Fibroblast of pulmonary artery (primary cell): ENCODE measurements around the gene LAMC1.

Experiments used
- DNase-seq: peaks from one replicate; pipeline ENCODE4 v3.0.0-alpha.2; 2010; ENCODE audit warnings: low read depth
- H3K4me3 ChIP-seq: replicated peaks from 2 replicates; pipeline ENCODE4 v1.5.1; 2011; ENCODE audit warnings: low read depth, mild to moderate bottlenecking, control low read depth, low read length, moderate library complexity
- TF ChIP-seq, protein P1 (sequence below): IDR thresholded peaks from 2 replicates; pipeline ENCODE4 v1.5.1; 2011; ENCODE audit warnings: mild to moderate bottlenecking, control low read depth, low read length, inconsistent platforms; ENCODE audit errors: missing control alignments

LAMC1 gene

DNA sequence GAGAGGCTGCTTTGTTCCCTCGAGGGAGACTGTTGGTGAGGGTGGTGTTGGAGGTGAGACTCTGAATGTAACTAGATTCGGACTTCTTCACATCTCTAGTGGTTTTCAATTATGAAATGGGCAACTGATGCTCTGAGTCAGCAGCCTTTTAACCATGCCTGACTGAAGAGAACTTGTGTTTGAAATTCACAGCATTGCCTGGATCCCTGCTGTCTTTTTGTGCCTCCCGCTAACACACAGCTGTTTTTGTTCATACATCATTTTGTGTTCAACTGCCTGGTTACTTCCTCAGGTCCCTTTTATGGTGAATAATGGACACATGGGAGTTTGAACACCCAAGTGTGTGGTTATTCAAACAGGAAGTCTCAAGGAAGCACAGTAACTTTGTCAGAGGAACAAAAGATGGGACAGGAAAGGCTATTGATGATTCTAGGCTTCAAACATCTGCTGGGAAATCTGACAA is 16.8 kb downstream of the LAMC1 start:
- peak; percentile 85 for DNase-seq
- TF ChIP-seq, protein P1, sequence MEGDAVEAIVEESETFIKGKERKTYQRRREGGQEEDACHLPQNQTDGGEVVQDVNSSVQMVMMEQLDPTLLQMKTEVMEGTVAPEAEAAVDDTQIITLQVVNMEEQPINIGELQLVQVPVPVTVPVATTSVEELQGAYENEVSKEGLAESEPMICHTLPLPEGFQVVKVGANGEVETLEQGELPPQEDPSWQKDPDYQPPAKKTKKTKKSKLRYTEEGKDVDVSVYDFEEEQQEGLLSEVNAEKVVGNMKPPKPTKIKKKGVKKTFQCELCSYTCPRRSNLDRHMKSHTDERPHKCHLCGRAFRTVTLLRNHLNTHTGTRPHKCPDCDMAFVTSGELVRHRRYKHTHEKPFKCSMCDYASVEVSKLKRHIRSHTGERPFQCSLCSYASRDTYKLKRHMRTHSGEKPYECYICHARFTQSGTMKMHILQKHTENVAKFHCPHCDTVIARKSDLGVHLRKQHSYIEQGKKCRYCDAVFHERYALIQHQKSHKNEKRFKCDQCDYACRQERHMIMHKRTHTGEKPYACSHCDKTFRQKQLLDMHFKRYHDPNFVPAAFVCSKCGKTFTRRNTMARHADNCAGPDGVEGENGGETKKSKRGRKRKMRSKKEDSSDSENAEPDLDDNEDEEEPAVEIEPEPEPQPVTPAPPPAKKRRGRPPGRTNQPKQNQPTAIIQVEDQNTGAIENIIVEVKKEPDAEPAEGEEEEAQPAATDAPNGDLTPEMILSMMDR, result no peak
- H3K4me3 ChIP-seq, result no peak overlapping the region

DNA sequence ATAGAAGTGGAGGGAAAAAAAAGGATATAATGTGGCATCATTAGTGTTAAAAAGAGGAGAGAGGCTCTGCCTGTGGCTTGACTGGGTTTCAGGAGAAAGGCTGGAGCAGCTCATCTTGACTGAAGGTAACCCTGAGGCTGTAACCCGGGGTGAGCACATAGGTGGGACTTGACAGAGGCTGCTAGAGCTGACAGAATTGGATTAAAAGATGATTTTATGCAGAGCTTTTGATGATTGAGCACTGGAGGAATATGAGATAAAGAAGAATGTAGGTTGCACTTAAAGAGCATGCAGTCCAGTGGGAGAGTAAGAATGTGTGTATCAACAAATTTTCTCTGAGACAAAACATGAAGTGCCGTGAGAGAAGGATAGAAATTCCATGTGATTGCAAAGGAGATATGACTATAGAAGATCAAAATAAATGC is 17.3 kb downstream of the LAMC1 start:
- DNase-seq, result no peak
- H3K4me3 ChIP-seq, result no peak overlapping the region
- TF ChIP-seq, protein P1, result no peak

DNA sequence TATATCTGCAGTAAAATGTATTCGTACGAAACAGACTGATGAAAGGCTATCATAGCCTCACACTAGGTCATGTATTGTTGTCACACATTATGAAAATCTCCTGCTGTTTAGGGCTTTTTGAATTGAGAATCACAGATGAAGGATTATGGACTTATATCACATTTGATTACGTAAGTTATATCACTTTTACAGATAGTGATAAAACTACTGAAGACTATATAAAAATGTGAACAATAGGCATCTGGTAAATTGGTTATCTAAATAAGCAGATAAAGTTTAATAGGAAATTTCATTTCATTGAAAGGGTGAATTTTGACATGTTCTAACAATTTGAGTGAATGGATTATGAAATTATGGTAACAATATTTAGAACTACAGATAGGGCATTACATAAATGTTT is 20.0 kb downstream of the LAMC1 start:
- TF ChIP-seq, protein P1, result no peak
- no peak for DNase-seq
- no peak overlapping the region for H3K4me3 ChIP-seq

DNA sequence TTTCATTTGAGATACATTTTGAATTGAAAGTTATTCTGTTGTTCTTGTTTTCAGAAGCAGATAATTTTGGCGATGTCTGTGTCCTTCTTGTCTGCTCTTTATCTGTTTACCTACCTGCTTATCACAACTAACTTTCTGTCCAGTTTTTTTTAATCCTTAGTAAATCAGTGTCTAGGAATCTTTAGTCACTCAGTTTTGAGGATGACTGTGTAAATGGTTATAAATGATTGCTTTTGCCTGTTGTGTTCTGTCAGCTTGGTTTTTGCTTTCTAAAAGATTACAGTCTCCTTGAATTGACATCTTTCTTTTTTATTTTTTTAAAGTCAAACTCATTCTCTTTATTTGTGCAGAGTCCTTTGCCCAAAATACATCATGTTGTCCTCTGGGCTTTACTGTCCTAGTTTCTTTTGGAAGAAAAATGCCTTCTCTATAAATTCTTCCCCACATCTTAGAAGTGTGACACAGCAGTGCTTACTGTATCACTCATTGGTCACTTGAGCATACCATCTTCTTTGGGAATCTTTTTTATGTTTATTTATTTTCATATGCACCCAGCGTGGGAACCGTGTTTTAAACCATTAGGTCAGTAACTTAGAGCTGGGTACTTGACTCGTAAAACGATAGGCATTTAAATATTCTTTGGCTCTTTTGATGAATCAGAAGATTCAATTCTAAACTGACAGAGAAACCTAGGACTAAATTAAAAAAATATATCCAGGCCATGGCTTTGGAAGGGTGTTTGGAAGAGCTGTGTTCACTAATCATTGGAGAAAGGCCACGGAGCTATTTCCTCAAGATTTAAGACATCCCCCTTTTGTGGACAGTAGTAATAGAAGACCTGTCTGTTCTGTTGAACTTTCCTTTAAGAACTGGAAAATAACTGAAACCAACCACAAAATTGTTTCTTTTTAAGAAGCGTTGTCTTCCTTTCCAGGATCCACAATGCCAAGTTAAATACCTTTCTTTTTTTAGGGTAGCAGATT is 20.9 kb downstream of the LAMC1 start:
- TF ChIP-seq, protein P1, result no peak
- DNase-seq, result no peak
- H3K4me3 ChIP-seq, result no peak overlapping the region

DNA sequence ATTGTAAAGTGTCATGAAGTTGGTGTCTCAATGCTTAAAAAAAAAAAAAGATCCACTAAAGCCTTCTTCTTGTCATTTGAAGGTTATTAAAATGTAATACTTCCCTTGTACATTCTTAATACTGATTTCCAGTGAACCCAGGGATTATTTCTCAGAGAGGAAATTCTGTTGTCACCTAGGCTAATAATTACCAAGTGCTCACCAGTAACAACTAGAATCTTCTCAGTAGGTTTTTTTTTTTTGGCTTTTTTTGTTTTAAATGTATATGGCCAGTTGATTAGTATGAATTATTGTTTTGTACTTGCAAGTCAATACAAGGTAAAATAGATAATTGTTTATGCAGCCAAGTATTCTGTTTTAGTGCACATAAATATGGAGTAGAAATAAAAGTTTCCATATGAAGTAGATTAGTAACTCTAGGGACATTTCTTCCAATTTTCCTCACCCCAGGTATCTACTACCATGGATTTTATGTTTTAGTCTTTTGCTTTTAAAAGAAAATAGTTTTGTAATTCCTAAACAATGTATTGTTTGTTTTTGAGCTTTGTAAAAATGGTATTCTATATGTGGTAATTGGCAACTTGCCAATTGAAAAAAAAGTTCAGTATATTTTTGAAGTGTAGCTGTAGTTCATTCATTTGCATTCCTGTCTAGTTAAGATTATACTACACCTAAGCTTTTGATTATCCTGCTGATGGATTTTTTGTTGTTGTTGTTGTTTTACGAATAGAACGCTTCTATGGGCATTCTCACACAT is 21.9 kb downstream of the LAMC1 start:
- DNase-seq, result no peak
- TF ChIP-seq, protein P1, result no peak
- H3K4me3 ChIP-seq, result no peak overlapping the region

DNA sequence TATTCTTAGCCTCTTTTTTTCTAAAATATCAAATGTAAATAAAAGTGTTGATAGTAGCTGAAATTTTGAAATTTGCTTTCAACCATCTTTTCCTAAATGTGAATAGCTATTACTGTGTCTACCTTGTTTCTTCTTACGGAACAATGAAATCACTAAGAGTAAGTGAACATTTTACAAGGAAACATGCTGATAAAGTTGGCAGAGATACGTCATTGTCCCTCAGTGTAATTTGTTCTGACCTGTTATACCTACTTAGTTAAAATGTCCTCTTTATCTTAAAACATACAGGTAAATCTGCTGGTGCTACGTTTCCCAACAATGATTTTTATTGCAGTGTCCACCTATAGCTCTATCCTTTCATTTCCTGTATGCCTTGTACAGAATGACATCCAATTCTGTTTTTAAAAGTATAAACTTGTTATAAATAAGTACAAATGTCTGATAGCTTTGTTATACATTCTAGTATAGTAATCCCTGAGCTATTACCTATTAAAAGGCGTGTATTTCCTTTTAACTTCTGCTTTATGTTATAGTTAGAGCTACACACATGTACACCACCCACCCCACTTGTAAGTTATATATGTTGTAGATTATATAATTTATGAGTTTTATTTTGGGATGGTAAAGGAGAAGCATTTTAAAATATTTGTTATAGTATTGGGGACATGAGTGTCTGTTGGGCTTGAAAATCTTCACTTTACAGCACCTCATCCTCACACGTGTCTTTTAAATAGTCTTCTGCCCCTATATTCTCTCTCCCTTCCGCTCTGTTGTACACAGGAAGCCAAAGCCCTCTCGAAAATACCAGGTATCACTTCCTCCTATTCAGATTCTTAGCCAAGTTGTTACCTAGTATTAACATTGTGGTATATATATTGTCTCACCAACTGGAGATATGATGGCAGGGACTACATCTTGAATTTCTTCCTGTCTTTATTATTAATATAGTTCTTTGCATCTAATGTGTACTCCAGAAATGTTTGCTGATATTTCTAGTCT is 25.2 kb downstream of the LAMC1 start:
- no peak overlapping the region for H3K4me3 ChIP-seq
- TF ChIP-seq, protein P1, result no peak
- DNase-seq, result no peak
